HepG2 (cell line): Measurements from ENCODE around the gene CIAO2A.

ENCODE experiments used
- CBX1 ChIP-seq: IDR thresholded peaks from one replicate; pipeline ENCODE4 v1.6.1; 2016; ENCODE audit warnings: antibody characterized with exemption, low read depth
- HNRNPLL ChIP-seq: fragments of 200-400 bp; formaldehyde crosslinking; IDR thresholded peaks from 2 replicates; pipeline ENCODE4 v1.6.1; 2017; ENCODE audit warnings: mild to moderate bottlenecking, low read depth, low read length; ENCODE audit not compliant: poor library complexity, severe bottlenecking
- MYC ChIP-seq: sonication (generic); formaldehyde crosslinking; IDR thresholded peaks from 2 replicates; pipeline ENCODE4 v1.9.0; 2021; ENCODE audit warnings: missing genetic modification reagents, borderline replicate concordance
- NCOA2 ChIP-seq: sonication (generic); formaldehyde crosslinking; IDR thresholded peaks from 2 replicates; pipeline ENCODE4 v1.8.0; 2022; ENCODE audit warnings: inconsistent platforms
- PHF20 ChIP-seq: sonication (generic); formaldehyde crosslinking; IDR thresholded peaks from 2 replicates; pipeline ENCODE4 v1.5.0; 2020; ENCODE audit warnings: mild to moderate bottlenecking, missing genetic modification reagents
- RAD21 ChIP-seq: fragments of 450-650 bp; formaldehyde crosslinking; IDR thresholded peaks from 2 replicates; pipeline ENCODE4 v1.5.0; 2020; ENCODE audit warnings: mild to moderate bottlenecking
- SMAD9 ChIP-seq: sonication (generic); formaldehyde crosslinking; IDR thresholded peaks from 2 replicates; pipeline ENCODE4 v1.5.1; 2020; ENCODE audit warnings: mild to moderate bottlenecking, missing genetic modification reagents
- SRY ChIP-seq: sonication (generic); formaldehyde crosslinking; IDR thresholded peaks from 2 replicates; pipeline ENCODE4 v1.8.0; 2022; ENCODE audit warnings: mild to moderate bottlenecking, missing genetic modification reagents
- YEATS2 ChIP-seq: sonication (generic); formaldehyde crosslinking; IDR thresholded peaks from 2 replicates; pipeline ENCODE4 v1.4.0; 2020; ENCODE audit warnings: missing genetic modification reagents, borderline replicate concordance
- TF ChIP-seq, protein P1 (sequence below): sonication (generic); formaldehyde crosslinking; IDR thresholded peaks from 2 replicates; pipeline ENCODE4 v1.5.0; 2020; ENCODE audit warnings: mild to moderate bottlenecking, missing genetic modification reagents, moderate library complexity
- TF ChIP-seq, protein P2 (sequence below): sonication (generic); formaldehyde crosslinking; IDR thresholded peaks from 2 replicates; pipeline ENCODE4 v1.5.0; 2020; ENCODE audit warnings: missing genetic modification reagents
- TF ChIP-seq, protein P3 (sequence below): IDR thresholded peaks from 2 replicates; pipeline ENCODE4 v1.6.1; 2016; ENCODE audit warnings: control low read depth
- TF ChIP-seq, protein P4 (sequence below): sonication (generic); formaldehyde crosslinking; IDR thresholded peaks from 2 replicates; pipeline ENCODE4 v1.4.0; 2020; ENCODE audit warnings: missing genetic modification reagents

- TF ChIP-seq, protein P1, sequence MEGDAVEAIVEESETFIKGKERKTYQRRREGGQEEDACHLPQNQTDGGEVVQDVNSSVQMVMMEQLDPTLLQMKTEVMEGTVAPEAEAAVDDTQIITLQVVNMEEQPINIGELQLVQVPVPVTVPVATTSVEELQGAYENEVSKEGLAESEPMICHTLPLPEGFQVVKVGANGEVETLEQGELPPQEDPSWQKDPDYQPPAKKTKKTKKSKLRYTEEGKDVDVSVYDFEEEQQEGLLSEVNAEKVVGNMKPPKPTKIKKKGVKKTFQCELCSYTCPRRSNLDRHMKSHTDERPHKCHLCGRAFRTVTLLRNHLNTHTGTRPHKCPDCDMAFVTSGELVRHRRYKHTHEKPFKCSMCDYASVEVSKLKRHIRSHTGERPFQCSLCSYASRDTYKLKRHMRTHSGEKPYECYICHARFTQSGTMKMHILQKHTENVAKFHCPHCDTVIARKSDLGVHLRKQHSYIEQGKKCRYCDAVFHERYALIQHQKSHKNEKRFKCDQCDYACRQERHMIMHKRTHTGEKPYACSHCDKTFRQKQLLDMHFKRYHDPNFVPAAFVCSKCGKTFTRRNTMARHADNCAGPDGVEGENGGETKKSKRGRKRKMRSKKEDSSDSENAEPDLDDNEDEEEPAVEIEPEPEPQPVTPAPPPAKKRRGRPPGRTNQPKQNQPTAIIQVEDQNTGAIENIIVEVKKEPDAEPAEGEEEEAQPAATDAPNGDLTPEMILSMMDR (CRISPR knock-in tag): peak; percentile 43
- TF ChIP-seq YEATS2 (CRISPR knock-in tag) (no peak), HNRNPLL (no peak), SRY (CRISPR knock-in tag) (no peak), CBX1 (no peak), RAD21 (CRISPR knock-in tag) (no peak), PHF20 (CRISPR knock-in tag) (no peak), NCOA2 (CRISPR knock-in tag) (no peak), SMAD9 (CRISPR knock-in tag) (no peak), MYC (CRISPR knock-in tag) (no peak)
- TF ChIP-seq, protein P2, sequence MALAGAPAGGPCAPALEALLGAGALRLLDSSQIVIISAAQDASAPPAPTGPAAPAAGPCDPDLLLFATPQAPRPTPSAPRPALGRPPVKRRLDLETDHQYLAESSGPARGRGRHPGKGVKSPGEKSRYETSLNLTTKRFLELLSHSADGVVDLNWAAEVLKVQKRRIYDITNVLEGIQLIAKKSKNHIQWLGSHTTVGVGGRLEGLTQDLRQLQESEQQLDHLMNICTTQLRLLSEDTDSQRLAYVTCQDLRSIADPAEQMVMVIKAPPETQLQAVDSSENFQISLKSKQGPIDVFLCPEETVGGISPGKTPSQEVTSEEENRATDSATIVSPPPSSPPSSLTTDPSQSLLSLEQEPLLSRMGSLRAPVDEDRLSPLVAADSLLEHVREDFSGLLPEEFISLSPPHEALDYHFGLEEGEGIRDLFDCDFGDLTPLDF: no peak
- TF ChIP-seq, protein P3, sequence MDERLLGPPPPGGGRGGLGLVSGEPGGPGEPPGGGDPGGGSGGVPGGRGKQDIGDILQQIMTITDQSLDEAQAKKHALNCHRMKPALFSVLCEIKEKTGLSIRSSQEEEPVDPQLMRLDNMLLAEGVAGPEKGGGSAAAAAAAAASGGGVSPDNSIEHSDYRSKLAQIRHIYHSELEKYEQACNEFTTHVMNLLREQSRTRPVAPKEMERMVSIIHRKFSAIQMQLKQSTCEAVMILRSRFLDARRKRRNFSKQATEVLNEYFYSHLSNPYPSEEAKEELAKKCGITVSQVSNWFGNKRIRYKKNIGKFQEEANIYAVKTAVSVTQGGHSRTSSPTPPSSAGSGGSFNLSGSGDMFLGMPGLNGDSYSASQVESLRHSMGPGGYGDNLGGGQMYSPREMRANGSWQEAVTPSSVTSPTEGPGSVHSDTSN (CRISPR knock-in tag): no peak
- TF ChIP-seq, protein P4, sequence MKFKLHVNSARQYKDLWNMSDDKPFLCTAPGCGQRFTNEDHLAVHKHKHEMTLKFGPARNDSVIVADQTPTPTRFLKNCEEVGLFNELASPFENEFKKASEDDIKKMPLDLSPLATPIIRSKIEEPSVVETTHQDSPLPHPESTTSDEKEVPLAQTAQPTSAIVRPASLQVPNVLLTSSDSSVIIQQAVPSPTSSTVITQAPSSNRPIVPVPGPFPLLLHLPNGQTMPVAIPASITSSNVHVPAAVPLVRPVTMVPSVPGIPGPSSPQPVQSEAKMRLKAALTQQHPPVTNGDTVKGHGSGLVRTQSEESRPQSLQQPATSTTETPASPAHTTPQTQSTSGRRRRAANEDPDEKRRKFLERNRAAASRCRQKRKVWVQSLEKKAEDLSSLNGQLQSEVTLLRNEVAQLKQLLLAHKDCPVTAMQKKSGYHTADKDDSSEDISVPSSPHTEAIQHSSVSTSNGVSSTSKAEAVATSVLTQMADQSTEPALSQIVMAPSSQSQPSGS: no peak
Measured at GRCh38 chr15:64137226-64137833, 43.7 kb upstream of the CIAO2A start.
